SK-N-SH (cell line): ENCODE measurements around the gene RASSF3. TPM values are rescaled to one million over a fixed set of nuclear protein-coding genes. Genes with fewer than 3 reads are reported as not detected.
A peak's percentile ranks its signal among the peaks of the same experiment; 100 is the strongest.
"Not testable (repeated sequence)": the region's sequence is repeated elsewhere in the genome, so short reads cannot be mapped to it uniquely, and the experiment has no call there.

Experiments
- CTCF ChIA-PET: fragments of 300-600, 350-600 bp; formaldehyde crosslinking; extraction: SDS; loops from one replicate; lab custom pipeline; 2021; lab: Yijun Ruan, JAX
- POLR2A ChIA-PET: fragments of 350-600 bp; sonication (Branson Sonifier 250); formaldehyde crosslinking; extraction: SDS; loops from one replicate; lab custom pipeline; 2020; ENCODE audit warnings: antibody characterized with exemption, inconsistent platforms; lab: Yijun Ruan, JAX
- DNase-seq: peaks from one replicate; pipeline ENCODE4 v3.0.0; 2012
- H2AFZ ChIP-seq: fragments of 200-600 bp; sonication (generic); 2 replicates; pipeline ENCODE4 v1.8.1; 2016; ENCODE audit warnings: antibody characterized with exemption, mild to moderate bottlenecking, low read depth
- H3F3A ChIP-seq: fragments of 200-600 bp; sonication (generic); replicated peaks from 2 replicates; pipeline ENCODE3; 2016; ENCODE audit warnings: antibody characterized with exemption, mild to moderate bottlenecking; ENCODE audit not compliant: insufficient read depth
- H3K27ac ChIP-seq, 2 experiments: fragments of 200-500 bp in 1 of 2; fragments of 200-600 bp in 1 of 2; sonication (Bioruptor generic) in 1 of 2; sonication (generic), shearing (Covaris generic) in 1 of 2; 2 replicates each; pipeline versions ENCODE4 v1.5.1 to v1.6.1; 2014 to 2016; ENCODE audit warnings: low read depth in 2 of 2, inconsistent platforms in 1 of 2, low read length in 1 of 2, mild to moderate bottlenecking in 1 of 2, mixed read lengths in 1 of 2
- H3K27me3 ChIP-seq: fragments of 200-600 bp; sonication (generic), shearing (Covaris generic); 2 replicates; pipeline ENCODE4 v1.6.1; 2016; ENCODE audit warnings: mixed run types; ENCODE audit not compliant: insufficient read depth
- H3K36me3 ChIP-seq, 2 experiments: fragments of 200-500 bp in 1 of 2; fragments of 200-600 bp in 1 of 2; sonication (Bioruptor generic) in 1 of 2; sonication (generic) in 1 of 2; replicated peaks in 1 of 2; 2 replicates each; pipeline versions ENCODE3 to v1.5.1; 2014 to 2016; ENCODE audit warnings: low read length in 1 of 2, mild to moderate bottlenecking in 1 of 2; ENCODE audit not compliant: insufficient read depth in 2 of 2, control insufficient read depth in 1 of 2
- H3K4me1 ChIP-seq, 2 experiments: fragments of 200-500 bp in 1 of 2; fragments of 200-600 bp in 1 of 2; sonication (Bioruptor generic) in 1 of 2; sonication (generic), shearing (Covaris generic) in 1 of 2; 2 replicates each; pipeline versions ENCODE4 v1.5.1 to v1.6.1; 2014 to 2016; ENCODE audit warnings: low read depth in 1 of 2, low read length in 1 of 2, mixed run types in 1 of 2; ENCODE audit not compliant: insufficient read depth in 2 of 2, control insufficient read depth in 1 of 2
- H3K4me2 ChIP-seq: fragments of 200-600 bp; sonication (generic), shearing (Covaris generic); 2 replicates; pipeline ENCODE4 v1.6.1; 2017; ENCODE audit warnings: mixed run types
- H3K4me3 ChIP-seq, 2 experiments: fragments of 200-500 bp in 1 of 2; fragments of 200-600 bp in 1 of 2; sonication (Bioruptor generic) in 1 of 2; sonication (generic), shearing (Covaris generic) in 1 of 2; 2 replicates each; pipeline versions ENCODE4 v1.5.1 to v1.8.1; 2014 to 2016; ENCODE audit warnings: low read depth in 2 of 2, inconsistent platforms in 1 of 2, low read length in 1 of 2, mild to moderate bottlenecking in 1 of 2, mixed read lengths in 1 of 2, moderate library complexity in 1 of 2
- H3K79me2 ChIP-seq: fragments of 200-600 bp; sonication (generic); 2 replicates; pipeline ENCODE4 v1.8.1; 2017; ENCODE audit warnings: mild to moderate bottlenecking; ENCODE audit not compliant: insufficient read depth
- H3K9ac ChIP-seq: fragments of 200-600 bp; sonication (generic); 2 replicates; pipeline ENCODE4 v1.6.1; 2017; ENCODE audit warnings: mixed run types
- H3K9me2 ChIP-seq: fragments of 200-600 bp; sonication (generic); 2 replicates; pipeline ENCODE4 v1.6.1; 2017; ENCODE audit warnings: mixed run types
- H3K9me3 ChIP-seq: fragments of 200-600 bp; sonication (generic); 2 replicates; pipeline ENCODE4 v1.6.1; 2017; ENCODE audit warnings: mixed run types, mild to moderate bottlenecking, moderate library complexity
- H4K20me1 ChIP-seq: fragments of 200-600 bp; sonication (generic); 2 replicates; pipeline ENCODE4 v1.6.1; 2017; ENCODE audit warnings: mild to moderate bottlenecking, mixed run types; ENCODE audit not compliant: insufficient read depth
- CHD2 ChIP-seq: fragments of 150-350 bp; IDR thresholded peaks from 2 replicates; pipeline ENCODE4 v1.6.1; 2018; ENCODE audit warnings: low read length; ENCODE audit not compliant: partially characterized antibody
- ELF1 ChIP-seq: IDR thresholded peaks from 2 replicates; pipeline ENCODE4 v1.4.0; 2012
- EP300 ChIP-seq, 2 experiments: IDR thresholded peaks; 2 replicates each; pipeline versions ENCODE4 v1.4.0 to v1.6.1; 2012; ENCODE audit warnings: borderline replicate concordance in 1 of 2, low read depth in 1 of 2, low read length in 1 of 2
- FOXM1 ChIP-seq: IDR thresholded peaks from 2 replicates; pipeline ENCODE4 v1.4.0; 2012; ENCODE audit warnings: low read depth, mild to moderate bottlenecking
- GATA2 ChIP-seq: sonication (generic); formaldehyde crosslinking; IDR thresholded peaks from 2 replicates; pipeline ENCODE4 v1.5.0; 2020; ENCODE audit warnings: mild to moderate bottlenecking, missing genetic modification reagents
- MEF2A ChIP-seq: IDR thresholded peaks from 2 replicates; pipeline ENCODE4 v1.4.0; 2012; ENCODE audit warnings: low read depth, borderline replicate concordance
- POLR2AphosphoS5 ChIP-seq: IDR thresholded peaks from 2 replicates; pipeline ENCODE4 v1.6.1; 2012; ENCODE audit warnings: low read depth, low read length
- RCOR1 ChIP-seq: fragments of 150-350 bp; IDR thresholded peaks from 2 replicates; pipeline ENCODE4 v1.6.1; 2017; ENCODE audit warnings: antibody characterized with exemption, low read length
- RXRA ChIP-seq: IDR thresholded peaks from 2 replicates; pipeline ENCODE4 v1.4.0; 2012; ENCODE audit warnings: low read depth, mild to moderate bottlenecking, borderline replicate concordance
- SMC3 ChIP-seq: IDR thresholded peaks from 2 replicates; pipeline ENCODE4 v1.6.1; 2012; ENCODE audit warnings: low read depth, low read length, improper control_type of control experiment
- TCF12 ChIP-seq: IDR thresholded peaks from 2 replicates; pipeline ENCODE4 v1.4.0; 2012
- TEAD4 ChIP-seq: IDR thresholded peaks from 2 replicates; pipeline ENCODE4 v1.4.0; 2012; ENCODE audit warnings: mild to moderate bottlenecking, borderline replicate concordance; ENCODE audit not compliant: insufficient read depth
- USF1 ChIP-seq: IDR thresholded peaks from 2 replicates; pipeline ENCODE4 v1.4.0; 2012; ENCODE audit warnings: low read depth, borderline replicate concordance
- ZBTB33 ChIP-seq: IDR thresholded peaks from 2 replicates; pipeline ENCODE4 v1.4.0; 2012; ENCODE audit warnings: low read depth, borderline replicate concordance
- WGBS: methylation state at CpG from one replicate; pipeline ENCODE4 v1.1.6; 2017; ENCODE audit warnings: low lambda C conversion rate; 5-methylcytosine and 5-hydroxymethylcytosine counted together
- polyA plus RNA-seq, 3 experiments: library from polyadenylated mRNA; depleted of rRNA; stranded (reverse); fragments of >200 nt; gene quantifications; 2 replicates each; pipeline ENCODE4 v1.2.3, GENCODE V29; 2012

RASSF3 gene
- polyA plus RNA-seq, 1 of the 3 experiments (the other 2 are of a cell fraction) = 11.1 TPM

- no peaks in the 10 kb centered on the region for H3K9me3 ChIP-seq
- 50% methylated on average over 5 of the region's 5 CpGs for WGBS
- peaks cover 5 to 30% of the 10 kb centered on the region in 2 experiments for H3K36me3 ChIP-seq
- no peak overlapping the region for H3K9ac ChIP-seq
- no peaks in the 10 kb centered on the region for H3K27me3 ChIP-seq
- H2AFZ ChIP-seq = no peak overlapping the region
- peaks cover 12% of the 10 kb centered on the region; the same call in 1 of the 2 replicates for H3K79me2 ChIP-seq
- peak overlapping the region in 1 of 2 experiments; percentile 41; a peak in 1 of 4 replicates for H3K27ac ChIP-seq
- H3F3A ChIP-seq = peaks cover 8% of the 10 kb centered on the region
- H4K20me1 ChIP-seq = no peaks in the 10 kb centered on the region
- peaks cover 11 to 23% of the 10 kb centered on the region in 2 experiments; a peak in 3 of 4 replicates for H3K4me1 ChIP-seq
- ChIA-PET CTCF (interaction anchor here (1.1 to 3.3 kb wide), 2 partner anchors 10 to 77 kb away, joined by 4 to 15 read pairs; no protein-coding TSS in a partner anchor), POLR2A (no interaction called here)
- no peak overlapping the region for H3K4me3 ChIP-seq
- TF ChIP-seq TCF12 (peak; percentile 34; the same call in 1 of the 2 replicates), RCOR1 (0 out of 2 replicates have a peak, but pooled peaks have one; percentile 29), POLR2AphosphoS5 (no peak)
- no peaks in the 10 kb centered on the region for H3K9me2 ChIP-seq
- DNase-seq = peak; percentile 34
- no peak overlapping the region for H3K4me2 ChIP-seq
Observed at GRCh38 chr12:64687816-64688215, 77.5 kb downstream of the RASSF3 start.

- WGBS = 91% methylated on average over 6 of the region's 6 CpGs
- POLR2A ChIA-PET = no interaction called here
- Histone ChIP-seq H3K4me1 (peaks cover 8 to 19% of the 10 kb centered on the region in 2 experiments; a peak in 3 of 4 replicates), H3K27ac (peak overlapping the region in 1 of 2 experiments; percentile 41; a peak in 1 of 4 replicates), H3K36me3 (peaks cover 5 to 33% of the 10 kb centered on the region in 2 experiments), H3K9me3 (no peaks in the 10 kb centered on the region), H3K79me2 (peaks cover 8% of the 10 kb centered on the region; the same call in 1 of the 2 replicates), H2AFZ (no peak overlapping the region), H3K4me3 (no peak overlapping the region), H3K9ac (no peak overlapping the region), H3K9me2 (no peaks in the 10 kb centered on the region), H3F3A (peaks cover 8% of the 10 kb centered on the region), H3K4me2 (no peak overlapping the region), H3K27me3 (no peaks in the 10 kb centered on the region), H4K20me1 (no peaks in the 10 kb centered on the region)
- CTCF ChIA-PET = interaction anchor here (0.9 to 3.3 kb wide), 3 partner anchors 10 to 104 kb away, joined by 3 to 15 read pairs (median 4); no protein-coding TSS in a partner anchor
- DNase-seq = no peak
- TF ChIP-seq ELF1 (no peak), MEF2A (no peak), GATA2 (CRISPR knock-in tag) (no peak), ZBTB33 (no peak)
Observed at GRCh38 chr12:64688219-64688618, 77.9 kb downstream of the RASSF3 start.

GRCh38 chr12:64688715-64689114 lies 78.4 kb downstream of the RASSF3 start:
- Histone ChIP-seq H3F3A (peaks cover 8% of the 10 kb centered on the region), H3K27ac (no peak overlapping the region), H3K9me3 (no peaks in the 10 kb centered on the region), H3K36me3 (peaks cover 5 to 37% of the 10 kb centered on the region in 2 experiments), H3K27me3 (no peaks in the 10 kb centered on the region), H3K4me1 (peaks cover 3 to 15% of the 10 kb centered on the region in 2 experiments; a peak in 3 of 4 replicates), H3K4me2 (no peak overlapping the region), H3K9ac (no peak overlapping the region), H3K4me3 (no peak overlapping the region), H2AFZ (no peak overlapping the region), H3K79me2 (peaks cover 5% of the 10 kb centered on the region; the same call in 1 of the 2 replicates), H3K9me2 (no peaks in the 10 kb centered on the region), H4K20me1 (no peaks in the 10 kb centered on the region)
- DNase-seq = no peak
- no peak for TF ChIP-seq ELF1
- no peak for TF ChIP-seq TEAD4
- TF ChIP-seq USF1 = no peak
- TF ChIP-seq FOXM1 = no peak
- no peak for TF ChIP-seq SMC3
- TF ChIP-seq EP300 (IDR thresholded peaks at IDR 0.05; ENCODE audit: borderline replicate concordance in 1 of 2, low read depth in 1 of 2, low read length in 1 of 2) = no peak
- no peak for TF ChIP-seq CHD2
- no peak for TF ChIP-seq RXRA
- ChIA-PET CTCF (interaction anchor here (0.8 to 4.0 kb wide), 7 partner anchors 9 to 140 kb away, joined by 3 to 31 read pairs (median 4); no protein-coding TSS in a partner anchor), POLR2A (no interaction called here)
- 95% methylated on average over 7 of the region's 7 CpGs for WGBS

- H3F3A ChIP-seq = peaks cover 11% of the 10 kb centered on the region
- H3K27ac ChIP-seq, POLR2A ChIA-PET, H3K27me3 ChIP-seq, H3K9me2 ChIP-seq, H3K4me3 ChIP-seq, H3K4me2 ChIP-seq, DNase-seq, H2AFZ ChIP-seq, H3K79me2 ChIP-seq, H4K20me1 ChIP-seq, H3K9me3 ChIP-seq, H3K9ac ChIP-seq: not testable (repeated sequence)
- WGBS = 98% methylated on average over 6 of the region's 6 CpGs
- CTCF ChIA-PET = interaction anchor here (1.9 to 4.0 kb wide), 3 partner anchors 8 to 141 kb away, joined by 4 to 31 read pairs (median 15); no protein-coding TSS in a partner anchor
- H3K4me1 ChIP-seq = peaks cover 3 to 15% of the 10 kb centered on the region in 2 experiments; a peak in 1 of 4 replicates
- H3K36me3 ChIP-seq = peaks cover 11 to 34% of the 10 kb centered on the region in 2 experiments
Observed at GRCh38 chr12:64690236-64690635, 79.9 kb downstream of the RASSF3 start.
